GM23248 (cell line): Measurements from ENCODE around the gene FOXQ1.

Source experiments
- EZH2 ChIP-seq: fragments of 200-600 bp; sonication (generic); IDR thresholded peaks from 2 replicates; pipeline ENCODE4 v1.6.1; 2018; ENCODE audit warnings: antibody characterized with exemption, mild to moderate bottlenecking; ENCODE audit not compliant: insufficient read depth, poor library complexity, severe bottlenecking
- EZH2phosphoT487 ChIP-seq: fragments of 200-600 bp; sonication (generic); IDR thresholded peaks from 2 replicates; pipeline ENCODE4 v1.6.1; 2018; ENCODE audit warnings: antibody characterized with exemption, moderate library complexity, mild to moderate bottlenecking, low read depth; ENCODE audit not compliant: insufficient read depth

GRCh38 chr6:1285556-1285955 is 26.3 kb upstream of the FOXQ1 start:
- TF ChIP-seq EZH2: no peak
- TF ChIP-seq EZH2phosphoT487: no peak
